Measurements from ENCODE around the gene FLNA. TPM values are rescaled to one million over a fixed set of nuclear protein-coding genes. Genes with fewer than 3 reads are reported as not detected.

FLNA gene
- total and polyA plus RNA-seq, 9 of the 15 experiments (the other 6 are each of a cell fraction or from before 2014, with no cell fraction given), result 6.2 to 735 (median 135) TPM

DNA sequence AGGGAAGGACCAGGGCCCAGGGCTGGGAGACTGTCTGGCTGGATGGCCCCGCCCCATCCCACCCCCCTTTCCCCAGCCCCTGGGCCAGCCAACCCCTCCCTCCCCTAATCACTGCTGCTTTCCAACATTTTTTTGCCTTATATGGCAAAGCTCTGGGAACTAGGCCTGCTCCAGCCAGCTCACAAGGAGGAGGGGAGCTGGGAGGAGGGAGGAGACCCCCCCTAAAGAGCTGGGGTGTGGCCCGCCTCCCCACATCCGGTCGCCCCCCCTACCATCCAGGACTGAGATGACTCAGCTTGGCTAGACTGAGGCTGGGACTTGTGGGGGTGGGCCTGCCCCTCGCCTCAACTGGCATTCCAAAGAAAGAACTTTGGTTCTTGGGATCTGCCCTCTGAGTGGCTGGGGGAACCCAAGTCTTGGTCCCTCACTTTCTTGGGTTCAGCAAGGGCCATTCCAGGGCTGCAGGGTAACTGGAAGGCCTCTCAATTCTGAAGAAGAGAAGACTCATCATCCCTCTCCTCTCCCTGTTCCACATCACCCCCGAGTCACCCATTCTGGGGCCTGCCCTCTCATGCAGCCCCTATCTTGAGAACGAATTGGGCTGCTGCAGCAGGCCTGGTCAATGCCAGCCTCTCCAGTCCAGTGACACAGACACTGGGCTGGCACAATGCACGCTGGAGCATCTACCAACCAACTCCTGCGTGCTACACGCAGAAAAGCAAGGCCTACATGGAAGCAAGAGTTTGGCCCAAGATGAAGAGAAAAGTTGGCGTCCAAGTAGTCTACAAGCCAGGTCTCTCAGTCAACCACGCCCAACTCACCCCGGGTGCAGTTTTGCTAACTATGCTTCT is 4.8 kb downstream of the FLNA start (continued):
- TF ChIP-seq ZC3H8 (IDR thresholded peaks at IDR 0.05) (no peak), KDM5B (IDR thresholded peaks at IDR 0.05; ENCODE audit: insufficient replicate concordance, low read depth, low read length) (peak; percentile 76), ETV1 (tag; conservative IDR thresholded peaks at IDR 0.05; ENCODE audit: low read depth) (peak; percentile 95), ZNF143 (CRISPR knock-in tag; IDR thresholded peaks at IDR 0.05) (no peak), RBFOX2 (IDR thresholded peaks at IDR 0.05; ENCODE audit: low read depth, low read length) (no peak; the same call in 1 of the 2 replicates), ZNF778 (CRISPR knock-in tag; IDR thresholded peaks at IDR 0.05) (no peak), ZSCAN29 (IDR thresholded peaks at IDR 0.05) (no peak), NR2C1 (IDR thresholded peaks at IDR 0.05) (no peak), NR2C1 (tag; IDR thresholded peaks at IDR 0.05) (no peak), TAF1 (IDR thresholded peaks at IDR 0.05; ENCODE audit: control insufficient read depth, extremely low read depth, insufficient read depth, low read length, severe bottlenecking) (peak; percentile 30), HNRNPL (IDR thresholded peaks at IDR 0.05; ENCODE audit: low read depth, low read length) (no peak), NFE2 (IDR thresholded peaks at IDR 0.05; ENCODE audit: low read depth) (peak; percentile 92), DPF2 (IDR thresholded peaks at IDR 0.05) (peak; percentile 59), SNIP1 (IDR thresholded peaks at IDR 0.05; ENCODE audit: low read depth) (no peak), ZKSCAN1 (IDR thresholded peaks at IDR 0.05; ENCODE audit: low read depth, low read length) (no peak), SRSF7 (optimal IDR thresholded peaks at IDR 0.05; ENCODE audit: low read depth, low read length) (no peak), TGIF2 (CRISPR knock-in tag; IDR thresholded peaks at IDR 0.05) (no peak), KDM4B (IDR thresholded peaks at IDR 0.05; ENCODE audit: borderline replicate concordance in 2 of 2, low read depth in 1 of 2) (peak in 1 of 2 experiments; percentile 96; a peak in 2 of 4 replicates), EP300 (IDR thresholded peaks at IDR 0.05; ENCODE audit: low read length) (peak; percentile 71), FOXM1 (IDR thresholded peaks at IDR 0.05; ENCODE audit: low read depth) (no peak), FOXM1 (CRISPR knock-in tag; IDR thresholded peaks at IDR 0.05; ENCODE audit: low read depth) (no peak), BACH1 (tag; IDR thresholded peaks at IDR 0.05) (0 out of 2 replicates have a peak, but pooled peaks have one; percentile 44), NR3C1 (CRISPR knock-in tag; IDR thresholded peaks at IDR 0.05) (no peak)
- TF ChIP-seq, protein P1, sequence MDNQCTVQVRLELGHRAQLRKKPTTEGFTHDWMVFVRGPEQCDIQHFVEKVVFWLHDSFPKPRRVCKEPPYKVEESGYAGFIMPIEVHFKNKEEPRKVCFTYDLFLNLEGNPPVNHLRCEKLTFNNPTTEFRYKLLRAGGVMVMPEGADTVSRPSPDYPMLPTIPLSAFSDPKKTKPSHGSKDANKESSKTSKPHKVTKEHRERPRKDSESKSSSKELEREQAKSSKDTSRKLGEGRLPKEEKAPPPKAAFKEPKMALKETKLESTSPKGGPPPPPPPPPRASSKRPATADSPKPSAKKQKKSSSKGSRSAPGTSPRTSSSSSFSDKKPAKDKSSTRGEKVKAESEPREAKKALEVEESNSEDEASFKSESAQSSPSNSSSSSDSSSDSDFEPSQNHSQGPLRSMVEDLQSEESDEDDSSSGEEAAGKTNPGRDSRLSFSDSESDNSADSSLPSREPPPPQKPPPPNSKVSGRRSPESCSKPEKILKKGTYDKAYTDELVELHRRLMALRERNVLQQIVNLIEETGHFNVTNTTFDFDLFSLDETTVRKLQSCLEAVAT (IDR thresholded peaks at IDR 0.05), result peak in 1 of 2 experiments; percentile 54; a peak in 1 of 4 replicates
